Neural cell (in vitro differentiated cells): ENCODE measurements around the gene ACTR1B.

Source experiments
- CTCF ChIP-seq: fragments of 450-650 bp; IDR thresholded peaks from 2 replicates; pipeline ENCODE4 v1.5.1; 2014; ENCODE audit warnings: antibody characterized with exemption, mild to moderate bottlenecking, moderate library complexity; ENCODE audit not compliant: poor library complexity, severe bottlenecking
- EP300 ChIP-seq: fragments of 450-650 bp; conservative IDR thresholded peaks from 2 replicates; pipeline ENCODE4 v1.6.1; 2014; ENCODE audit warnings: antibody characterized with exemption, mild to moderate bottlenecking, moderate library complexity; ENCODE audit not compliant: poor library complexity, severe bottlenecking
- EZH2 ChIP-seq: fragments of 200-600, 300-800 bp; shearing (Covaris generic), sonication (generic); IDR thresholded peaks from 2 replicates; pipeline ENCODE4 v1.6.1; 2014; ENCODE audit warnings: antibody characterized with exemption, low read length, borderline replicate concordance, mild to moderate bottlenecking; ENCODE audit not compliant: insufficient read depth, poor library complexity, severe bottlenecking
- MXI1 ChIP-seq: fragments of 450-650 bp; conservative IDR thresholded peaks from 2 replicates; pipeline ENCODE4 v1.6.1; 2014; ENCODE audit warnings: antibody characterized with exemption, mild to moderate bottlenecking; ENCODE audit not compliant: poor library complexity, severe bottlenecking
- POLR2AphosphoS5 ChIP-seq: IDR thresholded peaks from 2 replicates; pipeline ENCODE4 v1.6.1; 2012
- RAD21 ChIP-seq: fragments of 450-650 bp; conservative IDR thresholded peaks from 2 replicates; pipeline ENCODE4 v1.6.1; 2014; ENCODE audit warnings: antibody characterized with exemption, mild to moderate bottlenecking, moderate library complexity
- REST ChIP-seq: IDR thresholded peaks from 2 replicates; pipeline ENCODE4 v1.6.1; 2012; ENCODE audit warnings: borderline replicate concordance
- SMC3 ChIP-seq: fragments of 450-650 bp; conservative IDR thresholded peaks from 2 replicates; pipeline ENCODE4 v1.6.1; 2014; ENCODE audit warnings: antibody characterized with exemption, mild to moderate bottlenecking, moderate library complexity; ENCODE audit not compliant: poor library complexity
- TAF1 ChIP-seq: IDR thresholded peaks from 2 replicates; pipeline ENCODE4 v1.6.1; 2012; ENCODE audit warnings: low read depth

GRCh38 chr2:97663962-97664635, at the start of gene ACTR1B:
- TF ChIP-seq MXI1 = peak; percentile 40
- peak; percentile 82 for TF ChIP-seq CTCF
- peak; percentile 94 for TF ChIP-seq POLR2AphosphoS5
- TF ChIP-seq EZH2 = no peak
- no peak for TF ChIP-seq EP300
- peak; percentile 74 for TF ChIP-seq REST
- peak; percentile 35 for TF ChIP-seq TAF1
- TF ChIP-seq RAD21 = peak; percentile 62
- TF ChIP-seq SMC3 = peak; percentile 64
